ENCODE results near the gene C1orf226. TPM values are rescaled to one million over a fixed set of nuclear protein-coding genes. Genes with fewer than 3 reads are reported as not detected.

Gene C1orf226
- total RNA-seq, 2 donors from 2014 or later = 3.3 to 11.8 TPM

DNA sequence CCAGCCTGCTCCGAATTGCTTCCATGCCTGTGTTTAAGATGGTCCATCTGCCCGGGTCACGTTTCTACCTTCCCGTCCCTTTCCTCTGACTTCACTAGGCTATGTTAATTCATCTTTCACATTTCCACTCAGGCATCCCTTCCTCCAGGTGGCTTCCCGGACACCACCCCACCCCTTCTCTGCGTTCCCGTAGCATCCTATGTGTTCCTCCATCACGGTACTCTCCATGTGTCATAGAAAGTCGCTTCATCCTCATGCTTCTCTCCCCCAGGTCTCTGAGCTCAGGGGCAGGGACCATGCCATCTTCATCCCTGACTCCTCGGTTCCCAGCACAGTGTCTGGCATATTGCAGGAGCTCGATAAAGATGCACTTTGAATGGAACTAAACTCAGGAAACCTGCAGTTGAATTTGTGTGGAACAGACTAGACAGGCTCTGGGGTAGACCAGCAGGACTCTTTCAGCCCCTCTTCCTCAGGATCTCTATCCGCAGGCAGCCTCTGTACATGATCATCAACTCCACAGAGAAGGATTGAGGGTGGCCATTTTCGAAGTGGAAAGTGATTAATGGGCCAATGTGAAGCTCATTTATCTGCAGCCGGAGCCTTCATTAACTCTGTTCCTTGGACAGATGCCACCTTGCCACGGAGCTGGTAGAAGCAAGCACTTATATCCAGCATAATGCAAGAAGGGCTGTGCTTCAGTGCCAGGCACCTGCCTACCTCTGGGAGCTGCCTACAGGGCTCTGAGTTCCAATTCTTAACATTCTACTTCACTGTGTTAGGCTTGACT, 9.1 kb downstream of the C1orf226 start:
- ATAC-seq (ENCODE audit: insufficient number of reproducible peaks, low FRiP score, low read depth) (no peak), DNase-seq (ENCODE audit: low spot score) (no peak)
- Histone ChIP-seq H3K27ac (no peak overlapping the region), H3K9me3 (no peaks in the 10 kb centered on the region), H3K4me1 (ENCODE audit: control insufficient read depth in 1 of 2, low read depth in 2 of 2) (no peaks in the 10 kb centered on the region), H3K36me3 (no peaks in the 10 kb centered on the region), H3K4me3 (no peak overlapping the region), H3K27me3 (replicated peaks; ENCODE audit: insufficient read depth) (no peaks in the 10 kb centered on the region)
- TF ChIP-seq, protein P1, sequence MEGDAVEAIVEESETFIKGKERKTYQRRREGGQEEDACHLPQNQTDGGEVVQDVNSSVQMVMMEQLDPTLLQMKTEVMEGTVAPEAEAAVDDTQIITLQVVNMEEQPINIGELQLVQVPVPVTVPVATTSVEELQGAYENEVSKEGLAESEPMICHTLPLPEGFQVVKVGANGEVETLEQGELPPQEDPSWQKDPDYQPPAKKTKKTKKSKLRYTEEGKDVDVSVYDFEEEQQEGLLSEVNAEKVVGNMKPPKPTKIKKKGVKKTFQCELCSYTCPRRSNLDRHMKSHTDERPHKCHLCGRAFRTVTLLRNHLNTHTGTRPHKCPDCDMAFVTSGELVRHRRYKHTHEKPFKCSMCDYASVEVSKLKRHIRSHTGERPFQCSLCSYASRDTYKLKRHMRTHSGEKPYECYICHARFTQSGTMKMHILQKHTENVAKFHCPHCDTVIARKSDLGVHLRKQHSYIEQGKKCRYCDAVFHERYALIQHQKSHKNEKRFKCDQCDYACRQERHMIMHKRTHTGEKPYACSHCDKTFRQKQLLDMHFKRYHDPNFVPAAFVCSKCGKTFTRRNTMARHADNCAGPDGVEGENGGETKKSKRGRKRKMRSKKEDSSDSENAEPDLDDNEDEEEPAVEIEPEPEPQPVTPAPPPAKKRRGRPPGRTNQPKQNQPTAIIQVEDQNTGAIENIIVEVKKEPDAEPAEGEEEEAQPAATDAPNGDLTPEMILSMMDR (IDR thresholded peaks at IDR 0.05) = no peak

DNA sequence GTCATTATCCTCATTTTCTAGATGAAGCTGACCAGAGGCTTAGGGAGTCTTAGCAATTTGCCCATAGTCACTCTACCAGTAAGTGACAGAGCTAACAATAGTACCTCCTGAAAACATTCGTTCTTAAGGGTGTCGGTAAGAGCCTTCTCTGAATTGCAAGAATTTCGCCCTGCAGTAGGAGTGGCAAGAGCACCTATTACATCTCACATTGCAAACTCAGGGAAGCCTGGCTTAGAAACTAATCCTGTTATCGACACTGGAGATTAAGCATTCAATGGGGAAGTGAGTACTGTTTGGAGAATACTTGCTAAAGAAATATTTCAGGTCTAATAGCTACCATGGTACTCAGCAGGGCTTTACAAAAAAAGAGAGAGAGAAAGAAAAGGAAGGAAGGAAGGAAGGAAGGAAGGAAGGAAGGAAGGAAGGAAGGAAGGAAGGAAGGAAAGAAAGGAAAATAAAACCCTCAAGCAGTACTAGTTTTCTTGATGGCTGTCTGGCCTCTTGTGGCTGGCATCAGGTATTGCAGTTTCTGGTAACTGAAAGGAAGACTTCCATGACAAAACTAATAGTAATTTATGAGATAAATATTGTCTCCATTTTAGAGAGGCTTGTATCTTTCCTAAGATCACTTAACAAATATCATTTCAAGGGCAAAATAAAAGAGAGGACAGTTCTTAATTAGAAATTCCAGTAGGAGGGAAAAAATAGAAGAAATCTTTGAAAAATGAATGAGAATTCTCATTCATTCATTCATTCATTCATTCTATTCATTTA, 10.4 kb downstream of the C1orf226 start:
- Histone ChIP-seq H3K36me3 (no peaks in the 10 kb centered on the region), H3K27me3 (replicated peaks; ENCODE audit: insufficient read depth) (no peaks in the 10 kb centered on the region), H3K4me3 (no peak overlapping the region), H3K27ac (no peak overlapping the region), H3K9me3 (no peaks in the 10 kb centered on the region), H3K4me1 (ENCODE audit: control insufficient read depth in 1 of 2, low read depth in 2 of 2) (no peaks in the 10 kb centered on the region)
- TF ChIP-seq, protein P1 (IDR thresholded peaks at IDR 0.05) = peak; percentile 77
- no peak for ATAC-seq (ENCODE audit: insufficient number of reproducible peaks, low FRiP score, low read depth)
- DNase-seq (ENCODE audit: low spot score) = no peak

- H3K4me3 ChIP-seq = no peak overlapping the region
- H3K27ac ChIP-seq = no peak overlapping the region
- no peaks in the 10 kb centered on the region for H3K9me3 ChIP-seq
- no peaks in the 10 kb centered on the region for H3K36me3 ChIP-seq
- H3K27me3 ChIP-seq (replicated peaks; ENCODE audit: insufficient read depth) = no peaks in the 10 kb centered on the region
- no peaks in the 10 kb centered on the region for H3K4me1 ChIP-seq (ENCODE audit: control insufficient read depth in 1 of 2, low read depth in 2 of 2)
- ATAC-seq (ENCODE audit: insufficient number of reproducible peaks, low FRiP score, low read depth) (no peak), DNase-seq (ENCODE audit: low spot score) (no peak)
- TF ChIP-seq, protein P1 (IDR thresholded peaks at IDR 0.05) = no peak
Observed at GRCh38 chr1:162396201-162396906, 14.8 kb downstream of the C1orf226 start.

- no peaks in the 10 kb centered on the region for H3K4me1 ChIP-seq (ENCODE audit: control insufficient read depth in 1 of 2, low read depth in 2 of 2)
- H3K27ac ChIP-seq = no peak overlapping the region
- no peaks in the 10 kb centered on the region for H3K9me3 ChIP-seq
- no peaks in the 10 kb centered on the region for H3K27me3 ChIP-seq (replicated peaks; ENCODE audit: insufficient read depth)
- ATAC-seq (ENCODE audit: insufficient number of reproducible peaks, low FRiP score, low read depth) (no peak), DNase-seq (ENCODE audit: low spot score) (no peak)
- H3K36me3 ChIP-seq = no peaks in the 10 kb centered on the region
- no peak overlapping the region for H3K4me3 ChIP-seq
- TF ChIP-seq, protein P1 (IDR thresholded peaks at IDR 0.05) = no peak
Observed at GRCh38 chr1:162397039-162397448, 15.5 kb downstream of the C1orf226 start.
